ENCODE measurements around the gene NEXMIF.

DNA sequence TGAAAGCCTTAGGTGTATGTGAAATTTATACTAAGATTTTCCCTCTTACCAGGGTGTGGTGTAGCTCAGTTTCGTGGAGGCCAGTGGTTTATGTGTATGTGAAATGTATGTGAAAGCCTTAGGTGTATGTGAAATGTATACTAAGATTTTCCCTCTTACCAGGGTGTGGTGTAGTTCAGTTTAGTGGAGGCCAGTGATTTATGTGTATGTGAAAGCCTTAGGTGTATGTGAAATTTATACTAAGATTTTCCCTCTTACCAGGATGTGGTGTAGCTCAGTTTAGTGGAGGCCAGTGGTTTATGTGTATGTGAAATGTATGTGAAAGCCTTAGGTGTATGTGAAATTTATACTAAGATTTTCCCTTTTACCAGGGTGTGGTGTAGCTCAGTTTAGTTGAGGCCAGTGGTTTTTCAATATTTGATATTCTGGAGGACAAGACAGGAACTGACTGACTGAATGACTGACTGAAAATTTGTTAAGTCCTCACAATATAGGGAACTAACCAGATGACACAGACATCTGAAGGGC lies 143.7 kb downstream of the NEXMIF start:
- no peak for TF ChIP-seq ZNF23 (tag by site-specific recombination; IDR thresholded peaks at IDR 0.05; ENCODE audit: borderline replicate concordance)
- TF ChIP-seq, protein P1, sequence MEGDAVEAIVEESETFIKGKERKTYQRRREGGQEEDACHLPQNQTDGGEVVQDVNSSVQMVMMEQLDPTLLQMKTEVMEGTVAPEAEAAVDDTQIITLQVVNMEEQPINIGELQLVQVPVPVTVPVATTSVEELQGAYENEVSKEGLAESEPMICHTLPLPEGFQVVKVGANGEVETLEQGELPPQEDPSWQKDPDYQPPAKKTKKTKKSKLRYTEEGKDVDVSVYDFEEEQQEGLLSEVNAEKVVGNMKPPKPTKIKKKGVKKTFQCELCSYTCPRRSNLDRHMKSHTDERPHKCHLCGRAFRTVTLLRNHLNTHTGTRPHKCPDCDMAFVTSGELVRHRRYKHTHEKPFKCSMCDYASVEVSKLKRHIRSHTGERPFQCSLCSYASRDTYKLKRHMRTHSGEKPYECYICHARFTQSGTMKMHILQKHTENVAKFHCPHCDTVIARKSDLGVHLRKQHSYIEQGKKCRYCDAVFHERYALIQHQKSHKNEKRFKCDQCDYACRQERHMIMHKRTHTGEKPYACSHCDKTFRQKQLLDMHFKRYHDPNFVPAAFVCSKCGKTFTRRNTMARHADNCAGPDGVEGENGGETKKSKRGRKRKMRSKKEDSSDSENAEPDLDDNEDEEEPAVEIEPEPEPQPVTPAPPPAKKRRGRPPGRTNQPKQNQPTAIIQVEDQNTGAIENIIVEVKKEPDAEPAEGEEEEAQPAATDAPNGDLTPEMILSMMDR (tag by site-specific recombination; IDR thresholded peaks at IDR 0.05): no peak
- no peak for TF ChIP-seq ZBTB8A (tag by site-specific recombination; IDR thresholded peaks at IDR 0.05)
- TF ChIP-seq, protein P2, sequence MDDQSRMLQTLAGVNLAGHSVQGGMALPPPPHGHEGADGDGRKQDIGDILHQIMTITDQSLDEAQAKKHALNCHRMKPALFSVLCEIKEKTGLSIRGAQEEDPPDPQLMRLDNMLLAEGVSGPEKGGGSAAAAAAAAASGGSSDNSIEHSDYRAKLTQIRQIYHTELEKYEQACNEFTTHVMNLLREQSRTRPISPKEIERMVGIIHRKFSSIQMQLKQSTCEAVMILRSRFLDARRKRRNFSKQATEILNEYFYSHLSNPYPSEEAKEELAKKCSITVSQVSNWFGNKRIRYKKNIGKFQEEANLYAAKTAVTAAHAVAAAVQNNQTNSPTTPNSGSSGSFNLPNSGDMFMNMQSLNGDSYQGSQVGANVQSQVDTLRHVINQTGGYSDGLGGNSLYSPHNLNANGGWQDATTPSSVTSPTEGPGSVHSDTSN (CRISPR knock-in tag; IDR thresholded peaks at IDR 0.05): no peak
